ELF-1 (cell line): ENCODE measurements around the gene PAIP1.
"Not testable (repeated sequence)": the region's sequence is repeated elsewhere in the genome, so short reads cannot be mapped to it uniquely, and the experiment has no call there.

Experiments
- DNase-seq: peaks from one replicate; pipeline ENCODE4 v3.0.0-alpha.2; 2016; ENCODE audit warnings: low read depth, low spot score

Gene PAIP1

DNA sequence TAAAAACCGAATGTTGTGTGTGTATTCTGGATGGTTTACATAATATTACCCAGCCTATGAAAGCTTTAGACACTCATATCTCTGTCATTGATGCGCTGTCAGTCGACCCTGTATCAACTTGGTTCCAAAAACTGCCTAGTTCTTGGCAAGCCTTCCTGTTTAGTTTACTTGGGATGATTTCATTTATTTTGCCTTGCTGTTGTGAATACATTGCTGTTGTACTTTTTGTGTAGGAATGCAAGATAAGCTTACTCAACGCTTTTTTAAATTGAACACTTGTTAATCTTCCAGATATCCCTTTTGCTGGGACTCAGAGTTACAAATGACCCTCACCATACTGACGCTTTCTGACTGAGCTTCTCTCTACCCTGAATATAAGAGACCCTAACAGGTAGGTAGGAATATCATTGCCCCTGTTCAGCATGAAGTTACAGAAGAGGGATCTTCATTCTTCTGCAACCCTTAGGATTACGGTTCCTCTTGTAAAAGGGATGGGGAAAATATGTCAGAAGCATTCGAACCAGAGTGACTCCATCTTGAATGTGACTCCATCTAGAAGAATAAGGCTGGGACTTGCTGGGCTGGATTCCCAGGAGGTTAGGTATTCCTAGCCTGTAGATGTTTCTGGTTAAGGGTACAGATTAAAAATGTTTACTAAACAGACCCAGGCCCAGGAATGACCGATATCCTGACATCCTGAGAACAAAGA, 13.7 kb upstream of the PAIP1 start:
- DNase-seq, result no peak

DNA sequence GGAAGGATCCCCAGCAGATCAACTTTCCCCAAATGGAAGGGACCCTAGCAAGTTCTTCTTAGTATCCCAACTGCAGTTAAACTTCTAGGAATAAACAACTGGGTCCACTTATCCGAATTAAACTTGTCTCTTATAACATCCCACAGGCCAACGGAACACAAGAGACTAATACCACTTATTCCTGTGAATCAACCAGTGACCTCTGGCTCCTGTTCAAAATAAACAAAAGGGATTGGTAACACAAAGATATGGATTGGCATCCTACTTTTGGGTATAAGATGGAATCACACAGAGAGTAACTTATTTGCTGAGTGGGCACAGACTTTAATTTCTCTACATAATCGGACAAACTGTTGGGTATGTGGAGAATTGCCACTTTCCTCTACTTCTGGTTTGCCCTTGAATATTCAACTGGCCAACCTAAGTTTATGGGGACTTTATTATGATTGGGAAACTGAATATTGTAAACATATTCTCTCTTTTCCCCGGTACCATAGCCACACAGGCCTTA, 12.4 kb upstream of the PAIP1 start:
- DNase-seq, result no peak

DNA sequence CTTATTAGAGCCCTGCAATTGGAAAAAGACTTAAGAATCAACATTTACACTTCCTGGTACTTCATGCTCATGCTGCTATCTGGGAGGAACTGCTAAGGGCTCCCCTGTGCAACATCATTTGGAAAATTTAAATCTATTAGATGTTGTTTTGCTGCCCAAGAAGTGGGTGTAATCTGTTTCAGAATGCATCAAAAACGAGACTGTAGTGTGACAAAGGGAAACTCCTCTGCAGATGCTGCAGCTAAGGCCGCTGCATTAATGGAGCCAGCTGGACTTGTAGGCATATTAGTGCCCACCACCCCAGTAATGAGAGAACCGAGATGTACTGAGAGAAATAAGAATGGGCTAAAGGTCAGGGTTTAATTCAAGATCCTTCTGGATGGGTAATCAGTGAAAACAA, 11.1 kb upstream of the PAIP1 start:
- no peak for DNase-seq

DNA sequence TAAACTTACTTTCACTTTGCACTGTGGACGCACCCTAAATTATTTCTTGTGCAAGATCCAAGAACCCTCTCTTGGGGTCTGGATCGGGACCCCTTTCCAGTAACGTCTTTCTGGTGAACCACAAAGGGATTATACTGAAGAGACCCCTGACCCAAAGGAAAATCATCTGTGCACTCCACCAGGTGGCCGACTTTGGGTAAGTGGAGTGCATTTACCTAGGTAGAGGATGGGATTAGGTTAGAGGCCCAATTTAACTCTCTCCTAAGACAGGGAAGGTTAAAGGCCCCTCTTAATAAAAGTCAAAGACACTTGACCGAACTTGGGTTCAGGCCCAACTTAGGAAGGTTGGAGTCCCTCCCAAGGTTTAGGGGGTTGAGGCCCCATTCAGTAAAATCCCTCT, 8.2 kb upstream of the PAIP1 start:
- DNase-seq, result no peak

DNA sequence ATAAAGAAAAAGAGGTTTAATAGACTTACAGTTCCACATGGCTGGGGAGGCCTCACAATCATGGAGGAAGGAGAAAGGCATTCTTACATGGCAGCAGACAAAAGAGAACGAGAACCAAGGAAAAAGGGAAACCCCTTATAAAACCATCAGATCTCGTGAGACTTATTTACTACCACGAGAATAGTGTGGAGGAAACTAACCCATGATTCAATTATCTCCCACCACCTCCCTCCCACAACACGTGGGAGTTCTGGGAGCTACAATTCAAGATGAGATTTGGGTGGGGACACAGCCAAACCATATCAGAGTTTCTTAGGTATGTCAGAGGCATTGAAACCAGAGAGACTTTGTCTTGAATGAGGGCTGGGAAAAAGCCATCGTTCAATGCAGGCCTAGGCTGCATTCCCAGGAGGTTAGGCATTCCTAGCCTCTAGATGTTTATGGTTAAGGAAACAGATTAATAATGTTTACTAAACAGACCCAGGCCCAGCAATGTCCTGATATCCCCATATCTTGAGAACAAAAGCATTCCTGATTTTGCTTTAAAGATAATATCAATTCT, 7.5 kb upstream of the PAIP1 start:
- peak; percentile 67 for DNase-seq

DNA sequence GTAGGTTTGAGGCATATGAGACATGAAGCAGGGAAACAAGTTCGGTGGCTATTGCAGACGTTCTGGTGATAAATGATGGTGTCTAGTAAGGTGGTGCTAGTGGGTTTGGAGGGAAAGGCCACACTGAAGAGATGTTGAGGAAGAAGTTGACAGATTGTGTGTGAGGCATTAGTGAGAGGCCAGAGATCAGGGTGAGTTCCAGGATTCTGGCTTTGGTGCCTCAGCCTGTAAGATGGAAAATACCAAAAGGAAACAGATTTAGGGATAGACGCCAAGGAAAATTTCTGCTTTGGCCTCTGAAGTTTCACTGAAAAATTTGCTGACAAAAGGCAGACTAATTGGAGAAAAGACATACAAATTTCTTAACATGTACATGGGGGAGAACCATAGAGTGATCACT, 6.4 kb upstream of the PAIP1 start:
- no peak for DNase-seq

DNA sequence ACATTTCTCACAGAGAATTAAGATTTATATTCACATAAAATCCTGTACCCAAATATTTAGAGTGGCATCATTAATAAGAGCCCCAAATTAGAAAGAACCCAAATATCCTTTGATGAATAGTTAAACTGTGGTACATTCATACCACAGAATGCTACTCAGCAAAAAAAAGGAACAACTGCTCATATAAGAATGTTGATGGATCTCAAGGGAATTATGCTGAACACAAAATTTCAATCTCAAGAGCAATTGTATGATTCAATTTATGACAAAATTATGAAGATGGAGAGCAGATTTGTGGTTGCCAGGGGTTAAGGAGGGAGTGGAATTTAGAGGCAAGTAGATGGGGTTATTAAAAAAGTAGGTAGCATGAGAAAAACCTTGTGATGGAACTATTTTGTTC, 4.5 kb upstream of the PAIP1 start:
- DNase-seq, result no peak

DNA sequence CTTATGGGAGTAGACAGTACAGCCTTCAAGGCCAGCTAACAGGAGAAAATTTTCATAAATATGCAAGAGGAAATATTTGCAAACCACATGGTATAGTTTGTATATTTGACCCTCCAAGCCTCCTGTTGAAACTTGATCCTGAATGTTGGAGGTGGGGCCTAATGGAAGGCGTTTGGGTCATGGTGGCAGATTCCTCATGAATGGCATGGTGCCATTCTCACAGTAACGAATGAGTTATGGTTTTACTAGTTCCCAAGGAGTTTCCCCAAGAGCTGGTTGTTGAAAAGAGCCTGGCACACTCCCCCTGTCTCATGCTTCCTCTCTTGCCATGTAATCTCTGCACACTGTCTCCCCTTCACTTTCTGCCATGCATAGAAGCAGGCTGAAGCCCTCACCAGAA, 3.3 kb upstream of the PAIP1 start:
- DNase-seq, result no peak

DNA sequence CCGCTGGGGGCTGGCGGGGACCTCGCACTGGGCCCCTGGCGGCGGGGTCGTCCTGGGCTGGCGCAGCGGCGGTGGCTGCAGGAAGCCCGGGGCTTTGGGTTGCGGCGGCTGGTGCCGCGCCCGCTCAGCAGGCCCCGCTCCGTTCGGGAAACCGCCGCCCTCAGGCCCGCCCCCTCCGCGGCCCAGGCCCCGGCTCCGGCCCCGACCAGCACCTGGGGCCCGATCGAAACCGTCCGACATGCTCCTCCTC, 345 bp downstream of the PAIP1 start:
- DNase-seq, result not testable (repeated sequence)

DNA sequence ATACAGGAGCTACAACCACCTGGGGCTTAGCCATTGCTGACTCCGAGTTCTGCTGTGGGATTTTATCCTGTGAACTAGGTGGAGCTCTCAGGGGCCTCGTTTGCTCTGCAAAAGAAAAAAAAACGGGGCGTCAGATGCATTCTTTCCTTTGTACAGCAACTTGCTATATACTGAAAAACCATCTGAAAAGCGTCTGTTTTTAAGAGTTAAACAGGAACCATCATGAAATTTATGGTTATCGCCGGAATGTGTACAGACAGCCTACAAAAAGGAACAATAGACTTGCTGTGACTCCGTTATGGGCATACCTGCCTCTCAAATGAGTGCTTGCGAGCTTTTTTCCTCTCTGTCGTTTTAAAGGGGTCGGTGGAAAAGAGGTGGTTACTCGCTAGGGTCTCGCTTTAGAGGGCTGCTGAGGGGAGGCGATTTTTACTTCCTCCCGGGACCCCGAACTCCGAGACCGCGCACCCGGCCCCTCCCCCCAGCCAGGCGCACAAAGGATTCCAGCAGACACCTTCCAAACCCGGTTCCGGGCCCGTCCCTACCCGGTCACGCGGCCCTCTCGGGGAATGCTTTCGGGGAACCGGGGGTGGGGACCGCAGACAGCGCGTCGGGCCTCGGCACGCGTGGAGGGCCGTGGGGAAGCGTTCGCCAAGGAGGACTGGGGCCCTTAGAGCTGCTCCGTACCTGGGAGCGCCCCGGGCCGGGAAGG, 826 bp downstream of the PAIP1 start:
- DNase-seq, result peak; percentile 77

DNA sequence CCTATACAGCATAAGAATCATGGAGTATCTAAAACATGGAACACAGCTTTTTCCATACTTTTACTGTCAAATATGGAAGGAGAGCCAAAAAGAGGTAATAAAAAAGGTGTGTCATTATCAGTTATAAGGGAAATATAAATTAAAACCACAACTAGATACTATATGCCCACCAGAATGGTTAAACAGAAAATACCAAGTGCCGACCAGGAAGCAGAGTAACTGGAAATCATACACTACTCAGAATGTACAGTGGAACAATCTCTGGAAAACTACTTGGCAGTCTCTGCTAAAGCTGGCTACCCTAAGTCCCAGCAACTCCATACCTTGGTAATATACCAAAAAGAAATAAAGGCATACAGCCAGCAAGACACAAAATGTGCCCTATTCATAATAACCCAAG, 2.4 kb downstream of the PAIP1 start:
- no peak for DNase-seq

DNA sequence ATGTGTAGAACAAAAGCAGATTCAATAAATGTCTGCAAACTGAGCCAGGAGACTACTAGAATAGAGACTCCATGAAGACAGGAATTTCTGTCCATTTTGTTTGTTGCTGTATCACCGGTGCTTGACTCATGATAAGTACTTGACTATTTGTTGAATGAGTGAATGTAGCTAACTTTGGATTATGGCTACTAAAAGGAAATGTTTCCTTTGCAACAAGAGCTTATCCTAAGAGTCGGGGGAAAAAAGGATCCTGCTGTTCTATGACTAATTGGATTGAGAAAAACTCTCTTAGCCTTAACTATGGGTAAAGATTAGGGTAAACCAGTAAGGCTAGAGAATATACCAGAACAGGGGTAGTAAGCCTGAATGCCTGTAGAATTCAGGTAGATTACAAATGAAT, 3.5 kb downstream of the PAIP1 start:
- DNase-seq, result no peak

DNA sequence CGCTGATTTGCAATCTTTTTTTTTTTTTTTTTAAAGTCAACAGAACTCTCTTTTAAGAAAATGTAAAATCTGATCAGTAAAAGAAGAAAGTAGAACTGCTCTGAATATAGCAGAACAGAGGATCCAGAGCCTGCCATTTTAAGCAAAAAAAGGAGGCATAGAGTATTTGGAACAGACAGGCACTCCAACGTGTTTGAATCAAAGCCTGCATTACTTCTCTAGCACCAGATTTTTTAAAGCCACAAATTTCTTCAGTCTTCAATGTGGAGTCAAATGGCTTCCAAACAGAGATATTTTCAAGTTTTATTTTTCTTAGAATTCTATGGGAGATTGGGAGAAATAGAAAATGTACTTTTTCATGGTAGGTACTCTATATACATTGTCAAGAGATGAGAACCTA, 5.1 kb downstream of the PAIP1 start:
- no peak for DNase-seq

DNA sequence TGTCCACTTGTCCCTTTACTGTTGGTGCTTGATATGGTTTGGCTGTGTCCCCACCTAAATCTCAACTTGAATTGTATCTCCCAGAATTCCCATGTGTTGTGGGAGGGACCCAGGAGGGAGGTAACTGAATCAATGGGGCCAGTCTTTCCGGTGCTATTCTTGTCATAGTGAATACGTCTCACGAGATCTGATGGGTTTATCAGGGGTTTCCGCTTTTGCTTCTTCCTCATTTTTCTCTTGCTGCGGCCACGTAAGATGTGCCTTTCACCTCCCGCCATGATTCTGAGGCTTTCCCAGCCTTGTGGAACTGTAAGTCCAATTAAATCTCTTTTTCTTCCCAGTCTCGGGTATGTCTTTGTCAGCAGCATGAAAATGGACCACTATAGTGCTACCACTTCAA, 7.6 kb downstream of the PAIP1 start:
- DNase-seq, result not testable (repeated sequence)

DNA sequence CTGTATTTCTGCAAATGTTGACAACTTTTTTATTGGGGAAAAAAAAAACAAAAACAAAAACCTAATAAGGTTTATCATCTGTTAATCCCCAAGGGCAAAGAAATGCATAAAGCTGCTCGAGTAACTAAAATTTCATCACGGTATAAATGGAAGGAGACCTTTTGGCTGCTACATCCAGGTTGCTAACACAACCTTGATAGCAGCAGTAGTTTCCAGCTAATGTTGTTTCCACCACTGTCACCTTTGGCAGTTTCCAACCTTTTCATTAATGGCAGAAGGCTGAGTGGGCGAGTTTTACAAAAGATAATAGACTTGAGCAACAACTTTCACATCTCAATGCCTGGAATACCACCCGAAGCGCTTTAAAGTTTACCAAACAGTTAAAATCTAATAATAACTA, 8.5 kb downstream of the PAIP1 start:
- no peak for DNase-seq

DNA sequence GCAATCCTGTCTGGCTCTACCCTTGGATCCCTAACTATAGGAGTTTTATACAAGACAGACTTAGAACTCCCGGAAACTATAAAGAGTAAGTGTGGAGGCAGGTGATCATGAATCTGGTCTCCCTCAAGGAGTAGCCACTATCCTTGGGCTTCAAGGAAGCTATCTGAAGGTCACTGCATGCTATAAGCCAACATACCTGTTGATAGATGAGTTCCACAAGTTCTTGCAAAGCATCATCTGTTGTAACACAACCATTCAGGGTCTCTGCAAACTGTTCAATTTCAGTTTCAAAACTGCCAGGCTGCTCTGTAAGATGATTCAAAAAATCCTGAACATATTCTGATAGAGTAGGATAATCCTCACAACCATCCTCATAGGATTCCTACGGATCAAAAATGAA, 9.3 kb downstream of the PAIP1 start:
- no peak for DNase-seq

DNA sequence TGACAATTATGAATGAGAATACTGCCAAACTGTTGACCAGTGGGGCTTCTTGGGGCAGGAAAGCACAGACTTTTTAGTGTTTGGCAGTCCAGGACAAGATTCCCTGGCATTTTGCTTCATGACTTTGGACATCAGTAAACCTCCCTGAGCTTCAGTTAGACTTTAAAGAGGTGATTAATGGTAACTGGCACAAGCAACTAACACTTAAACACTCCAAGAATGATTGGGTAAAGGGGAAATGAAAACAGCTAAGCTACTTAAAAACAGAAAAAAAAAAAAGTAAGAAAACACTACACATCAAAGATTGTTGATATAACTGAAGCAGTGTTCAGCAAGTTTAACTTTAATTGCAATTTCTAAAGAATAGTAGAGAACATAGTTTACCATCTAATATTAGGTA, 13.4 kb downstream of the PAIP1 start:
- DNase-seq, result no peak

DNA sequence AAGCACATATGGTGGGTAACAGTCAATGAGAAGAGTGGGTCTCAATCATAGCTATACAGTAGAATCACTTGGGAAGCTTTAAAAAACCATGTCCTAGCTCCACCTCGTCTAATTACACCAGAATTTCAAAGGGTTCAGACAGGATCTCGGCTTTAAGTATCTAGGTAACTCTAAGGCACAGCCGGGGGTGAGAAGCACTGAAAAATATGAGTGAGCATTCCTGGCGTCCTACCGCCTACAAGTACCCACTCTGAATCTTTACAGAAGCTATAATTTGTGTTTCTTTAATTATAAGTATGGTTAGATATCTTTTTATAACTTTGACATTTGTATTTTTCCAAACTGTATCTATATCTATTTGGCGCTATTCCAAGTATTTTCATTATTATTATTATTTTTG, 16.1 kb downstream of the PAIP1 start:
- DNase-seq, result no peak

DNA sequence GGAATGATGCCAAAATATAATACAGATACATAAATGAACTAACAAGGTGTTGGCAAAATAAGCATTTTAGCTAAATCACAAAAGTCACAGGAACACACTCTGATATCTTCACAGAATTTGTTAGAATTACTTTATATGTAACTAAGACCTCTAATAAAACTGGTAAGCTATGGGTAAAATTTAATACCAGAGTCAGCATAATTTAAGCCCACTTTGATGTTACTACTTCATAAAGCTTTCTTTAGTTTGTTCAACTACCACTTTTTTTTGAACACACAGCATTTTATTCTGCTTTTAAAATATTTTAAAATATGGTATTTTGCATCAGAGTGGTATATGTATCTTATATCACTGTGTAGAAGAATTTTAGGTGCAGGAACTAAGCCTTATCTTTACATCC, 19.9 kb downstream of the PAIP1 start:
- no peak for DNase-seq

DNA sequence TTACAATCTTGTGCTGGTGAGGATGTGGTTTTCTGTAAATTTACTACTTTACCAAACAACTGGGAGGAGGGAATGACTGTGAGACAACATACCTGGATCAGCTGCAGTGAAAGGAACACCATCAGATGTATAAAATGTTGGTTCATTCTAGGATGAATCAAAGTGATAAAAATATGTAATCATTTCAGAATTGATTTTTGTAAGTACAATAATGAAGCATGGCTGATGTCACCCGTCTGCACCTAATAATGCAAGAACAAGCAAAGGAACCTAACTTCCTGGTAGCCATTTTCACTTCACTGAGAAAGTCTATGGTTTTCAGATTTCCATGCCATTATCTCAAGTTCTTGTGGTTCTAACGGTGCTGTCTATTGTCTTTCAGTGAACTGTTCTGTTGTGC, 23.2 kb downstream of the PAIP1 start:
- no peak for DNase-seq

DNA sequence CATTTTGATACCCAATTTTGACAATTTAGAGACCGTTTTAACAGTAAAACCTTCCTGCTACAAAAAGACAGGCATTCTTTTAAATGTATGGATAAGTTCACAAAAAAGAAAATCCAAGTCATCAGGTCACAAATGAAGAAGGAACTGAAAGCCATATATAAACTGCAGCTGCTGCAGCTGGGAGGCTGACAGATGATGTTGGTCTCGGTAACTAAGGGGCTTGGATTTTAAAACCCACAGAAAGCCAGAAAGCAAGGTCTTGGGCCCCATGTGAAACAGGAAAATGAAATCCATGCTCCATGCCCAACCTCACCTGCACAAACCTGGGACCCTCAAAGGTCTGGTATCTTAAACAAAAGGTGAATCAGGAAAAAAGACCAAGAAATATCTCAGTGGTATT, 26.2 kb downstream of the PAIP1 start:
- DNase-seq, result no peak

DNA sequence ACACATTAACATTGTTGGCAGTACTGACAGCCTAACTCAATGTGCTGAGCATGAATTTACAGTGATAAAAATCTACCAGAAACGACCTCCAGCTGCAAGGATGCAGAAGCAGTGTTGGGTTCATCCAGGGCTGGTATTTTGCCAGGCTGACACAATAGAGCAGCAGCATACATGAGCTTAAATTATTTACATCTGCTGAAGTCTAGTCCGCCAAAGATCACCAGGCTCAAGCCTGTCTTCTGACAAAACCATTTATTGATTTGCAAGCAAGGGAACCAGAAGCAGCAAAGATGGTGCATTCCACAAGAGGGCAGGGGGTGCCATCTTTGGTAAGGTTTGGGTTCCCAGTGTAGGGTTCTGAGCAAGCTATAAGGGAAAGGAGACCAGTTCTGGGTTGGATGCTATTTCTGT, 33.2 kb downstream of the PAIP1 start:
- DNase-seq, result no peak

DNA sequence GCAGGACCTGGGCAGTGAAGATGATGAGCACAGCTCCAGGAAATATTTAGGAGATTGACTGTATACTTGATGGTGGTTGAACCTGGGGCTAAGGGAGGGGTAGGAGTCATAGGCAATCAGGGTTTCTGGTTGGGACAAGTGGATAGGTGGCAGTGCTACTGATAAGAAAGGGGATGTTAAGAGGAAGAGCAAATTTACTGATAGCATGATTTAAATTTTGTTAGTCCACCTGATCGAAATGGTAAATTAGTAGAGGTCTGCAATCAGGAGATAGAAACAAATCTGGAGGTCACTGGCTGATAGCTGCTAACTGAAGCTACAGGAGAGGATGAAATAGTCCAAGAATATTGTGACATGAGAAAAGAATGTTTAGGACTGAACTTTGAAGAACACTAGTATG, 36.3 kb downstream of the PAIP1 start:
- no peak for DNase-seq
